ENCODE measurements around the gene PTCD2. TPM values are rescaled to one million over a fixed set of nuclear protein-coding genes. Genes with fewer than 3 reads are reported as not detected.

PTCD2 gene
- total RNA-seq, 1 experiment from 2014 or later: 11.6 TPM

DNA sequence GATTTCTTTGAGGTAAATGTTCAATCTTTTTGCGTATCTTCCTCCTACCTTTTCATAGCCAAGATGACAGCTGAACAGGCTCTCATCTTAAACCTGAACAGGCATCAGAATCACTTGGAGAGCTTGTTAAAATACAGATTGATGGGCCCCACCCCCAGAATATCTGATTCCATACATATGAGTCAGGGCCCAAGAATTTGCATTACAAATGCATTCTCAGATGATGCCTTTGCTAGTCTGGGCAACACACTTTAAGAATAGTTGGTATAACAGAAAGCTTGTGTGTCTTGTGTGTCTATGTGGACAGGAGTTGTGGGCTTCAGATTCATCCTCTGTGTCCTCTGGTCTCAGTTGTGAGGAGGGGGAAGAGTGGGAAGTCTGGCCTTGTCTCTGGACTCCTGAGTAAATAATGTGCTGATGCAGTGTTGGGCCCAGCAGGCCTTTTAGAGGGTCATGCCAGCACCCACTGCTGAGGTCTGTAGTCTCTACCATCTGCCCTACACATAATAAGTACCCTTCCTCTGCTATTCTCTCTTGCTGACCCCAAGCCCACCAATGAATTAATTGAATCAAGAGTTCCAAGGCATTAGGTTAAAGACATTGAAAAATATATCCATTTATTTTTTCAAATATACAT is 43.1 kb downstream of the PTCD2 start:
- Histone ChIP-seq H3K4me1 (peaks cover 12% of the 10 kb centered on the region; the same call in 1 of the 2 replicates), H3K36me3 (ENCODE audit: control insufficient read depth, insufficient read depth, low read length) (no peaks in the 10 kb centered on the region; the same call in 1 of the 2 replicates), H3K9me3 (no peaks in the 10 kb centered on the region), H3K27me3 (replicated peaks; ENCODE audit: control insufficient read depth, insufficient read depth, low read length) (no peaks in the 10 kb centered on the region), H3K4me3 (ENCODE audit: low read depth, low read length) (no peak overlapping the region)
- H3K9me3 Mint-ChIP-seq (ENCODE audit: unreplicated experiment): no peaks in the 10 kb centered on the region
- CTCF ChIA-PET: no interaction called here
- no peaks in the 10 kb centered on the region for H3K27me3 Mint-ChIP-seq (ENCODE audit: insufficient read depth, unreplicated experiment)
- H3K4me3 Mint-ChIP-seq (ENCODE audit: unreplicated experiment): no peak overlapping the region
- POLR2A ChIA-PET: no interaction called here
- H3K4me1 Mint-ChIP-seq (ENCODE audit: low read depth, unreplicated experiment): no peaks in the 10 kb centered on the region
- TF ChIP-seq, protein P1, sequence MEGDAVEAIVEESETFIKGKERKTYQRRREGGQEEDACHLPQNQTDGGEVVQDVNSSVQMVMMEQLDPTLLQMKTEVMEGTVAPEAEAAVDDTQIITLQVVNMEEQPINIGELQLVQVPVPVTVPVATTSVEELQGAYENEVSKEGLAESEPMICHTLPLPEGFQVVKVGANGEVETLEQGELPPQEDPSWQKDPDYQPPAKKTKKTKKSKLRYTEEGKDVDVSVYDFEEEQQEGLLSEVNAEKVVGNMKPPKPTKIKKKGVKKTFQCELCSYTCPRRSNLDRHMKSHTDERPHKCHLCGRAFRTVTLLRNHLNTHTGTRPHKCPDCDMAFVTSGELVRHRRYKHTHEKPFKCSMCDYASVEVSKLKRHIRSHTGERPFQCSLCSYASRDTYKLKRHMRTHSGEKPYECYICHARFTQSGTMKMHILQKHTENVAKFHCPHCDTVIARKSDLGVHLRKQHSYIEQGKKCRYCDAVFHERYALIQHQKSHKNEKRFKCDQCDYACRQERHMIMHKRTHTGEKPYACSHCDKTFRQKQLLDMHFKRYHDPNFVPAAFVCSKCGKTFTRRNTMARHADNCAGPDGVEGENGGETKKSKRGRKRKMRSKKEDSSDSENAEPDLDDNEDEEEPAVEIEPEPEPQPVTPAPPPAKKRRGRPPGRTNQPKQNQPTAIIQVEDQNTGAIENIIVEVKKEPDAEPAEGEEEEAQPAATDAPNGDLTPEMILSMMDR (IDR thresholded peaks at IDR 0.05; ENCODE audit: insufficient read depth in 1 of 2, low read depth in 1 of 2, low read length in 1 of 2, severe bottlenecking in 1 of 2, unreplicated experiment in 1 of 2): no peak
- intact Hi-C loops (cut with micrococcal nuclease; ENCODE audit: unreplicated experiment): no loop called here
- H3K27ac Mint-ChIP-seq (ENCODE audit: unreplicated experiment): no peak overlapping the region
- H3K36me3 Mint-ChIP-seq (ENCODE audit: insufficient read depth, unreplicated experiment): no peaks in the 10 kb centered on the region
- no peak for DNase-seq
- no TSS peak for BruUV-seq (replicated peaks)

DNA sequence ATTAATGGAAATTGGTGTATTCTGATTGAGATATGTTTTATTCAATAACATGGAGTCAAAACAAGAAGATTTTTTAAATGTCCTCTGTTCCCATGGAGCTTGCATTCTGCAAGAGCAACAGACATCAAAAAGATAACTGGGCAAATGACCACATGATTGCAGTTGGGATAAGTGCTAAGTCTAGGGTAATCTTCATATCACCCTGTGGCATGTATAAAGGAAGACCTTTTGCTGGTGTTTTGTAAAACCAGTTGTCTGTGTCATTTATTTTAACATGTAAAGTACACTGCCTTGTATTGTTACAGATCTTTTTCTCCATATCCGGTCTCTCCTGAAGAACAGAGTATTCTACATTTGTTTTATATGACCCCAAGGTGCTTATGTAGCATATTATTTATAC is 44.0 kb downstream of the PTCD2 start:
- DNase-seq: no peak
- H3K4me1 Mint-ChIP-seq (ENCODE audit: low read depth, unreplicated experiment): no peaks in the 10 kb centered on the region
- intact Hi-C loops (cut with micrococcal nuclease; ENCODE audit: unreplicated experiment): no loop called here
- H3K9me3 Mint-ChIP-seq (ENCODE audit: unreplicated experiment): no peaks in the 10 kb centered on the region
- H3K27me3 Mint-ChIP-seq (ENCODE audit: insufficient read depth, unreplicated experiment): no peaks in the 10 kb centered on the region
- CTCF ChIA-PET: no interaction called here
- TF ChIP-seq, protein P1 (IDR thresholded peaks at IDR 0.05; ENCODE audit: insufficient read depth in 1 of 2, low read depth in 1 of 2, low read length in 1 of 2, severe bottlenecking in 1 of 2, unreplicated experiment in 1 of 2): no peak
- H3K27me3 ChIP-seq (replicated peaks; ENCODE audit: control insufficient read depth, insufficient read depth, low read length): no peaks in the 10 kb centered on the region
- no peaks in the 10 kb centered on the region for H3K9me3 ChIP-seq
- peaks cover 12% of the 10 kb centered on the region; the same call in 1 of the 2 replicates for H3K4me1 ChIP-seq
- H3K27ac Mint-ChIP-seq (ENCODE audit: unreplicated experiment): no peak overlapping the region
- no peak overlapping the region for H3K4me3 Mint-ChIP-seq (ENCODE audit: unreplicated experiment)
- no TSS peak for BruUV-seq (replicated peaks)
- POLR2A ChIA-PET: no interaction called here
- no peaks in the 10 kb centered on the region for H3K36me3 Mint-ChIP-seq (ENCODE audit: insufficient read depth, unreplicated experiment)
- no peak overlapping the region for H3K4me3 ChIP-seq (ENCODE audit: low read depth, low read length)
- H3K36me3 ChIP-seq (ENCODE audit: control insufficient read depth, insufficient read depth, low read length): no peaks in the 10 kb centered on the region

- H3K4me1 Mint-ChIP-seq (ENCODE audit: low read depth, unreplicated experiment): no peaks in the 10 kb centered on the region
- H3K27me3 ChIP-seq (replicated peaks; ENCODE audit: control insufficient read depth, insufficient read depth, low read length): no peaks in the 10 kb centered on the region
- H3K4me3 Mint-ChIP-seq (ENCODE audit: unreplicated experiment): no peak overlapping the region
- intact Hi-C loops (cut with micrococcal nuclease; ENCODE audit: unreplicated experiment): no loop called here
- H3K36me3 Mint-ChIP-seq (ENCODE audit: insufficient read depth, unreplicated experiment): no peaks in the 10 kb centered on the region
- TF ChIP-seq, protein P1 (IDR thresholded peaks at IDR 0.05; ENCODE audit: insufficient read depth in 1 of 2, low read depth in 1 of 2, low read length in 1 of 2, severe bottlenecking in 1 of 2, unreplicated experiment in 1 of 2): no peak
- BruUV-seq (replicated peaks): no TSS peak
- H3K4me1 ChIP-seq: peaks cover 12% of the 10 kb centered on the region; the same call in 1 of the 2 replicates
- H3K9me3 Mint-ChIP-seq (ENCODE audit: unreplicated experiment): no peaks in the 10 kb centered on the region
- ChIA-PET CTCF (interaction anchor here (1.9 kb wide), 1 partner anchor 160 kb away, joined by 30 read pairs; no protein-coding TSS in a partner anchor), POLR2A (no interaction called here)
- H3K9me3 ChIP-seq: no peaks in the 10 kb centered on the region
- no peak for DNase-seq
- H3K27ac Mint-ChIP-seq (ENCODE audit: unreplicated experiment): no peak overlapping the region
- no peaks in the 10 kb centered on the region for H3K27me3 Mint-ChIP-seq (ENCODE audit: insufficient read depth, unreplicated experiment)
- no peaks in the 10 kb centered on the region for H3K36me3 ChIP-seq (ENCODE audit: control insufficient read depth, insufficient read depth, low read length)
- no peak overlapping the region for H3K4me3 ChIP-seq (ENCODE audit: low read depth, low read length)
Measured at GRCh38 chr5:72364951-72365350, 44.8 kb downstream of the PTCD2 start.
